Bronchial epithelial cell (primary cell): ENCODE results near the gene BUD13. TPM values are rescaled to one million over a fixed set of nuclear protein-coding genes. Genes with fewer than 3 reads are reported as not detected.

ENCODE experiments used
- DNase-seq: peaks from one replicate; pipeline ENCODE4 v3.0.0-alpha.2; 2010; ENCODE audit warnings: low read depth
- FAIRE-seq: peaks from 2 replicates; lab custom pipeline; 2011; peaks lifted over from hg19 to GRCh38; lab: Jason Lieb, UNC
- H3K27me3 ChIP-seq: 2 replicates; pipeline ENCODE4 v1.5.1; 2011; ENCODE audit warnings: low read length; ENCODE audit not compliant: control insufficient read depth, insufficient read depth
- H3K36me3 ChIP-seq: 2 replicates; pipeline ENCODE4 v1.5.1; 2011; ENCODE audit warnings: low read length; ENCODE audit not compliant: control insufficient read depth, insufficient read depth
- H3K4me3 ChIP-seq: 2 replicates; pipeline ENCODE4 v1.5.1; 2011; ENCODE audit warnings: mild to moderate bottlenecking, low read depth, low read length, control low read depth
- total RNA-seq: library from RNA; depleted of rRNA; stranded (reverse); fragments of >200 nt; gene quantifications from 2 replicates; pipeline ENCODE4 v1.2.1, GENCODE V29; 2014
- TF ChIP-seq, protein P1 (sequence below): IDR thresholded peaks from 2 replicates; pipeline ENCODE4 v1.5.1; 2011; ENCODE audit warnings: mild to moderate bottlenecking, moderate library complexity, low read length, control low read depth, inconsistent platforms; ENCODE audit not compliant: insufficient read depth, severe bottlenecking

The BUD13 gene
- total RNA-seq, 1 donor from 2014 or later = 12.4 TPM

DNA sequence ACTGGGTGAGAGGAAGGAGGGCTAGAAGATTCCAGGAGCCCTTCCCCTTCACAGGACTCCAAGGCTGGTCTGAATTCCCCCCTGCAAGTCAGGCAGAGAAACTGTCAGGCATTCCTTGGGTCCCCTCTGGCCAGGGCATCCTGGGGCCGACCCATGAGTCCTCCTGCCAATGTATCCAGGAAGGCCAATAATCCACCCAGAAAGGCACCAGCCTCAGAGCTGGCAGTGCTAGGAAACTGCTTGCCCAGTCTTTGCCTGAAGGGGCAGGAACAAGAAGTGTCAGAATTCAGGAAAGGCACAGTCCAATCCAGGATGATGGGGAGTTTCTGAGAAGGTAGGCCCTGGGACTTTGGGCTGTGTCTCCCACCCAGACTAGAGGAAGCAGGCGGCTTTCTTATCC, 41.0 kb downstream of the BUD13 start:
- Histone ChIP-seq H3K4me3 (no peak overlapping the region), H3K36me3 (no peaks in the 10 kb centered on the region), H3K27me3 (peaks cover 2% of the 10 kb centered on the region)
- no peak for DNase-seq
- TF ChIP-seq, protein P1, sequence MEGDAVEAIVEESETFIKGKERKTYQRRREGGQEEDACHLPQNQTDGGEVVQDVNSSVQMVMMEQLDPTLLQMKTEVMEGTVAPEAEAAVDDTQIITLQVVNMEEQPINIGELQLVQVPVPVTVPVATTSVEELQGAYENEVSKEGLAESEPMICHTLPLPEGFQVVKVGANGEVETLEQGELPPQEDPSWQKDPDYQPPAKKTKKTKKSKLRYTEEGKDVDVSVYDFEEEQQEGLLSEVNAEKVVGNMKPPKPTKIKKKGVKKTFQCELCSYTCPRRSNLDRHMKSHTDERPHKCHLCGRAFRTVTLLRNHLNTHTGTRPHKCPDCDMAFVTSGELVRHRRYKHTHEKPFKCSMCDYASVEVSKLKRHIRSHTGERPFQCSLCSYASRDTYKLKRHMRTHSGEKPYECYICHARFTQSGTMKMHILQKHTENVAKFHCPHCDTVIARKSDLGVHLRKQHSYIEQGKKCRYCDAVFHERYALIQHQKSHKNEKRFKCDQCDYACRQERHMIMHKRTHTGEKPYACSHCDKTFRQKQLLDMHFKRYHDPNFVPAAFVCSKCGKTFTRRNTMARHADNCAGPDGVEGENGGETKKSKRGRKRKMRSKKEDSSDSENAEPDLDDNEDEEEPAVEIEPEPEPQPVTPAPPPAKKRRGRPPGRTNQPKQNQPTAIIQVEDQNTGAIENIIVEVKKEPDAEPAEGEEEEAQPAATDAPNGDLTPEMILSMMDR = no peak
- FAIRE-seq = peak; percentile 32

DNA sequence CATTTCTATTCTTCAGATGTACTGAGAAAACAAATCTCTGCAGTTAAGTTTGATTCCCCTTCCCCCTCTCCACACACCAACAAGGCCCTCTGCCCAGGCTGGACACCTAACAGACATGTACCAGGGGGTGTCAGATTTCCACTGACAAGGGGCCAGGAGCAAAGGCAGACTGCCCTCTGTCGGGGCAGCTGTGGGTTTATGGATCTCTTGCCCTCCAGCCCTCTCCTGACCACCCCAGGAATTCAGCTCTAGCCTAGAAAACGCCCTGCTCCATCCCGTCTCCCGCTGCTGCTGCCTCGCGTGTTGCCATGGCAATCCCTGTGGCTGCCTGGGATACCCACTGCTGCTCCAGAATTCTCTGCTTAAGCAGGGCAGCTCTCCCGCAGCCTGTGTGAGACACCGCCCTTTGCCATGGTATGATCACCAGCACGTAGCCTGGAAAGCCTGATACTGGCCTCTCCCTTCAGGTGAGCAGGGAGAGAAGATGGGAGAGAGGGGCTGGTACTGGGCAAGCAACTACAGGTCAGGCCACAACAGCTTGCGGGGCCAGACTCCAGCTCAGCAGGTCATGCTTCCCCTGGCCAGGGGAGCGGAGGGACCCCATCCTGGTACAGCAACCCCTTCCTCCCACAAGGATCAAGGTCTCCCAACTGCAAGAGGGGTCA, 41.6 kb downstream of the BUD13 start:
- no peak for DNase-seq
- Histone ChIP-seq H3K36me3 (no peaks in the 10 kb centered on the region), H3K4me3 (no peak overlapping the region), H3K27me3 (peaks cover 2% of the 10 kb centered on the region)
- TF ChIP-seq, protein P1 = no peak
- FAIRE-seq = no peak

DNA sequence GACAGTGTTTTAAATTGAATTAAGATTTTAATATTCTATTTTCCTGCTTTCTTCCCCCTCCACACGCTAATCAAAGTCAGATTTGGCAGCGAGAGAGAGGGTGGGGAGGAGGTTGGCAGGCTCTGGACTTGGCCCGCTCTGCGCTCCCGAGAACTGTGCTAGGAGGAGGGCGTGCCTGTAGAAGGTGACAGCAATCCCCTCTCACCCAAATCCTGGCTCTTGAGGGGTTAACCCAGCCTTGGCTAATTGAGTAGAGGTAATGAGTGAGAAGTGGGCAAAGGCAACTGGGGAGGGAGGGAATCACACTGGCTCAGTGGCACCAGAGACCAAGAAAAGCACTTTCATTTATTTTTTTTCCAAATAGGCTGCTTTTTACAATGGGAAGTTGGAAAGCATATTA, 42.2 kb downstream of the BUD13 start:
- TF ChIP-seq, protein P1 = no peak
- FAIRE-seq (no peak), DNase-seq (no peak)
- peaks cover 2% of the 10 kb centered on the region for H3K27me3 ChIP-seq
- no peak overlapping the region for H3K4me3 ChIP-seq
- H3K36me3 ChIP-seq = no peaks in the 10 kb centered on the region

DNA sequence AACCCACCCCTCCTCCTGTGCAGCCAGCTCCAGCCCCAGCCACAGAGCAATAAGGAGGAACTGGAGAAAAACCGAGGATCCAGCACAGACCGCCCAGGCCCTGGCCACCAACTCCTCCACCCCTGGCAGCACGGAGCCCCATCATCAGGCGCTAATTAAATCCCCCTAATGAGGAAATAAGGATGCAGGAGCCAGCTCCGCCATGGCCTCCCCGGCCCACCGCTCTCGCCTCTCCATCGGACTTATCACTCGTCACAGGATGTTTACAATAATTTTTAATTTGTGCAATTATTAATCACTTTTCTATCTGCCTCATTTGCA, 42.6 kb downstream of the BUD13 start:
- DNase-seq (no peak), FAIRE-seq (no peak)
- peaks cover 4% of the 10 kb centered on the region for H3K27me3 ChIP-seq
- no peak overlapping the region for H3K4me3 ChIP-seq
- H3K36me3 ChIP-seq = no peaks in the 10 kb centered on the region
- TF ChIP-seq, protein P1 = no peak

DNA sequence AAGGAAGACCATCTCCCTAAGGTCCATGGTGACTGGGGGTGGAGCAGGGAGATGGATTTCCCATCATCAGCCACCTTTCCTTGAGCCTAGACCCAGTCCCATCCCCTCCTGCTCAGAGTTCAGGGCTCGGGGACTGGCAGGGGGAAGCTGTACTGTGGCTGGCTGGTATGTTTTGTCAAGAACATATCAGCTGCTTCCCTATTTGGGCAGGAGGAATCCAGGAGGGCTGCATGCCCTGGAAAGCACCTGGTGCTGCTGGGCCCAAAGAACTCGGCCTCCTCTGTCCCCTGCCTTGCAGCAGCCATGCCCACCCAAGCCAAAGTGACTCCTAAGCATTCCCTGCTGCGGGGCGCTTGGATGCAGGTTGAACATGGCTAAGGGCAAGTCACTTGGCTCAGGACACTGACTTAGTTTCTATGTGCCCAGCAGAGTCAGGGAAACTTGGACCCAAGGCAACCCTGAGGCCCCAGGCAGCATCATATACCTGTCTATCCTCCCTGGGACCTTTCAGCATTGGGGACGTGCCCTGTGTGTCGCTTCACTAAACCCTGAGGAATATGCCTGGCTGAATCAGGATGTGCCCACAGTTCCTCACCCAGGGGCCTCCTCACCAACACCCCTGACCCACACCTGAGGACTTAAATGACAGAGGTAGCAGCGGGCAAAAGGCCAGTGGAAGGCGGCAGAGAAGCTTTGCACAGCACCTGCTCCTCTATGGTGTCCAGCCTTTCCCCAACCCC, 43.1 kb downstream of the BUD13 start:
- H3K27me3 ChIP-seq = peaks cover 4% of the 10 kb centered on the region
- no peak for DNase-seq

More for the DNA sequence above, 43.1 kb downstream of the BUD13 start:
- no peaks in the 10 kb centered on the region for H3K36me3 ChIP-seq
- no peak overlapping the region for H3K4me3 ChIP-seq
- TF ChIP-seq, protein P1 = no peak
- FAIRE-seq = no peak
